ENCODE data around the gene CIB1. TPM values are rescaled to one million over a fixed set of nuclear protein-coding genes. Genes with fewer than 3 reads are reported as not detected.
"Not testable (repeated sequence)": the region's sequence is repeated elsewhere in the genome, so short reads cannot be mapped to it uniquely, and the experiment has no call there.

The CIB1 gene
- total RNA-seq, 3 donors from 2014 or later = 30.2 to 61.3 (median 49.5) TPM

GRCh38 chr15:90262426-90262825 lies 28.7 kb upstream of the CIB1 start:
- H3K9me3 ChIP-seq = no peaks in the 10 kb centered on the region

GRCh38 chr15:90261811-90262210 lies 28.1 kb upstream of the CIB1 start:
- H3K9me3 ChIP-seq = no peaks in the 10 kb centered on the region
- H3K4me3 ChIP-seq = no peak overlapping the region
- H3K36me3 ChIP-seq = no peaks in the 10 kb centered on the region
- TF ChIP-seq POLR2A (IDR thresholded peaks at IDR 0.05) = no peak
- no peak for TF ChIP-seq POLR2AphosphoS5 (IDR thresholded peaks at IDR 0.05)
- TF ChIP-seq, protein P1, sequence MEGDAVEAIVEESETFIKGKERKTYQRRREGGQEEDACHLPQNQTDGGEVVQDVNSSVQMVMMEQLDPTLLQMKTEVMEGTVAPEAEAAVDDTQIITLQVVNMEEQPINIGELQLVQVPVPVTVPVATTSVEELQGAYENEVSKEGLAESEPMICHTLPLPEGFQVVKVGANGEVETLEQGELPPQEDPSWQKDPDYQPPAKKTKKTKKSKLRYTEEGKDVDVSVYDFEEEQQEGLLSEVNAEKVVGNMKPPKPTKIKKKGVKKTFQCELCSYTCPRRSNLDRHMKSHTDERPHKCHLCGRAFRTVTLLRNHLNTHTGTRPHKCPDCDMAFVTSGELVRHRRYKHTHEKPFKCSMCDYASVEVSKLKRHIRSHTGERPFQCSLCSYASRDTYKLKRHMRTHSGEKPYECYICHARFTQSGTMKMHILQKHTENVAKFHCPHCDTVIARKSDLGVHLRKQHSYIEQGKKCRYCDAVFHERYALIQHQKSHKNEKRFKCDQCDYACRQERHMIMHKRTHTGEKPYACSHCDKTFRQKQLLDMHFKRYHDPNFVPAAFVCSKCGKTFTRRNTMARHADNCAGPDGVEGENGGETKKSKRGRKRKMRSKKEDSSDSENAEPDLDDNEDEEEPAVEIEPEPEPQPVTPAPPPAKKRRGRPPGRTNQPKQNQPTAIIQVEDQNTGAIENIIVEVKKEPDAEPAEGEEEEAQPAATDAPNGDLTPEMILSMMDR (IDR thresholded peaks at IDR 0.05) = no peak
- no peaks in the 10 kb centered on the region for H3K27me3 ChIP-seq
- no peak for DNase-seq (ENCODE audit: low spot score in 2 of 2)
- no peak overlapping the region for H3K27ac ChIP-seq
- intact Hi-C loops (cut with DNase I; ENCODE audit: low total_unique reads) = no loop called here
- peaks cover 0 to 1% of the 10 kb centered on the region in 2 donors for H3K4me1 ChIP-seq

More at GRCh38 chr15:90262426-90262825, 28.7 kb upstream of the CIB1 start:
- Histone ChIP-seq H3K36me3 (no peaks in the 10 kb centered on the region), H3K27me3 (no peaks in the 10 kb centered on the region), H3K4me1 (peaks cover 0 to 7% of the 10 kb centered on the region in 2 donors), H3K4me3 (no peak overlapping the region), H3K27ac (no peak overlapping the region)
- no peak for DNase-seq (ENCODE audit: low spot score in 2 of 2)
- TF ChIP-seq POLR2AphosphoS5 (IDR thresholded peaks at IDR 0.05) = no peak
- TF ChIP-seq POLR2A (IDR thresholded peaks at IDR 0.05) = no peak
- TF ChIP-seq, protein P1 (IDR thresholded peaks at IDR 0.05) = no peak
- intact Hi-C loops (cut with DNase I; ENCODE audit: low total_unique reads) = no loop called here

DNA sequence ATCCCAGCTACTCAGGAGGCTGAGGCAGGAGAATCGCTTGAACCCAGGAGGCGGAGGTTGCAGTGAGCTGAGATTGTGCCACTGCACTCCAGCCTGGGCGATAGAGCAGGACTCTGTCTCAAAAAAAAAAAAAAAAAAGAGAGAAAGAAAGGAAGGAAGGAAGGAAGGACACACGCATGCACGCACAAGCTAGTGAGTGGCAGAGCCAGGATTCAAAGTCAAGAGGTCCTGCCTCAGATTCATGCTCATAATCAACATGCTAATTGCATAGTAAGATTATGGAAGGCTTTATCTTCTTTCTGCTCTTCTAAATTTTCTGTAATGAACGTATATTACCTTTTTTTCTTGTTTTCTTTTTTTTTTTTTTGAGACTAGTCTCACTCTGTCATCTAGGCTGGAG lies 27.0 kb upstream of the CIB1 start:
- H3K4me3 ChIP-seq; H3K27me3 ChIP-seq; H3K27ac ChIP-seq; H3K4me1 ChIP-seq; intact Hi-C loops (cut with DNase I; ENCODE audit: low total_unique reads); H3K9me3 ChIP-seq; H3K36me3 ChIP-seq; DNase-seq (ENCODE audit: low spot score in 2 of 2): not testable (repeated sequence)

GRCh38 chr15:90259524-90259923 lies 25.8 kb upstream of the CIB1 start:
- no peak overlapping the region for H3K27ac ChIP-seq
- no peaks in the 10 kb centered on the region for H3K9me3 ChIP-seq
- H3K27me3 ChIP-seq = no peaks in the 10 kb centered on the region
- TF ChIP-seq POLR2AphosphoS5 (IDR thresholded peaks at IDR 0.05) = no peak
- TF ChIP-seq POLR2A (IDR thresholded peaks at IDR 0.05) = no peak
- TF ChIP-seq, protein P1 (IDR thresholded peaks at IDR 0.05) = no peak
- H3K4me1 ChIP-seq = no peaks in the 10 kb centered on the region
- intact Hi-C loops (cut with DNase I; ENCODE audit: low total_unique reads) = no loop called here
- no peak for DNase-seq (ENCODE audit: low spot score in 2 of 2)
- no peaks in the 10 kb centered on the region for H3K36me3 ChIP-seq
- no peak overlapping the region for H3K4me3 ChIP-seq

DNA sequence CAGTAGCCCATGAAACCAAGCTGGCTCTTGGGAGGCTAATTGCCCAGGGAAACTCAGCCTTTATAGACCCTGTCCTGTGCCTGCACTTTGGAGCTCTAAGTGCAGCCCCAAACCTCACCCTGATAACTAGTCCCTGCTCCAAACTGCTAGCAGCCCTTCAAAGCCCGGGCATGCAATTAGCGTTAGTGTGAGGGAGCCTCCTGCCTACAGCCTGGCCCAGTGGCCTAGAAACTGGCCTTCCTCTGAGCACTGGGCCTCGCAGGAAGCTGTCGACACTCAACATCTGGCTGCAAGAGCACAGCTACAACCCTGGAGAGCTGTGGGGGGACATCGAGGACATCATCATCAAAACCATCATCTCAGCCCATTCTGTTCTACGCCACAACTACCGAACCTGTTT lies 24.0 kb upstream of the CIB1 start:
- no peak overlapping the region for H3K4me3 ChIP-seq
- H3K36me3 ChIP-seq = no peaks in the 10 kb centered on the region
- no peaks in the 10 kb centered on the region for H3K9me3 ChIP-seq
- no peak overlapping the region for H3K27ac ChIP-seq
- TF ChIP-seq POLR2A (IDR thresholded peaks at IDR 0.05) = no peak
- TF ChIP-seq, protein P1 (IDR thresholded peaks at IDR 0.05) = no peak
- no peak for TF ChIP-seq POLR2AphosphoS5 (IDR thresholded peaks at IDR 0.05)
- H3K27me3 ChIP-seq = no peaks in the 10 kb centered on the region
- no peaks in the 10 kb centered on the region for H3K4me1 ChIP-seq
- DNase-seq (ENCODE audit: low spot score in 2 of 2) = no peak
- intact Hi-C loops (cut with DNase I; ENCODE audit: low total_unique reads) = no loop called here

Measured in breast epithelium (tissue), 4 donors.